M059J (cell line): Measurements from ENCODE around the gene MAD2L2. TPM values are rescaled to one million over a fixed set of nuclear protein-coding genes. Genes with fewer than 3 reads are reported as not detected.
A peak's percentile ranks its signal among the peaks of the same experiment; 100 is the strongest.

Experiments
- DNase-seq: peaks from one replicate; pipeline ENCODE4 v3.0.0-alpha.2; 2012; ENCODE audit warnings: low read depth
- total RNA-seq: library from RNA; depleted of rRNA; stranded (reverse); fragments of >200 nt; shearing (Covaris generic); gene quantifications from 2 replicates; pipeline ENCODE4 v1.2.3, GENCODE V29; 2014

The MAD2L2 gene
- total RNA-seq, 1 experiment from 2014 or later, result 129 TPM

DNA sequence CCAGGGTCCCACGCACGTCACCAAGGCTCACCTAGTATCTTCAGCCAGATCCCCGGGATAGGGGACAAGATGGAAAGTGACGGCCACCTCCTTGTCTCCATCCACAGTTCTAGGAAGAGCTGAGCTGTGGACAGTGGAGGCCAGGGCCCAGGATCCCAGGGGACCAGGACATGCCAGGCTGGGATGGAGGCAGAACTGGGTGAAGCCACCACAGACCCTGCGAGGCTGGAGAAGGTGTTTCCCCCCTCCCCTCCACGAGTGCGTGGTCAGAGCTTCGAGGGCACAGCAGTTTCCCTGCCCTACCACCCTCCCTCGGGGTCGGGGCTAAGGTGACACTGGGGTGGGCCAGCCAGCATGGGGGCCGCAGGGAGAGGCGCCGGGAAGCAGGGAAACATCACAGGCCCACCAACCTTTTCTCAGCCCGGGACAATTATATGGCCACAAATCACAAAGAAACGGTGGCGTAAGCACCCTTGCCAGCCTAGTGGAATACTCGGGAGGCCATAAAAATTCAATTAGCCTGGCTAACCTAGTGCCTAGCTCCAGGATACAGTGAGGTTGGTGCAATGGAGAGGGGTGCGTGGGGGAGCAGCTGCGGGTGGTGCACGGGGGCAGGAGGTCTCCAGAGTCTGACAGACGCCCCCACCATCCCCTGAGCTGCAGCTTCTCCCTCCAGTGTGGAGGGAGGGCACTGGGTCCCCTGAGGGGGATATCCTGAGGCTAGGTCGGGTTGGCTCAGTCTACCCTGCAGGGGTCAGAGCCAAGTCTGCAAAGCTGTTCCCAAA, 23.9 kb upstream of the MAD2L2 start:
- DNase-seq, result no peak

DNA sequence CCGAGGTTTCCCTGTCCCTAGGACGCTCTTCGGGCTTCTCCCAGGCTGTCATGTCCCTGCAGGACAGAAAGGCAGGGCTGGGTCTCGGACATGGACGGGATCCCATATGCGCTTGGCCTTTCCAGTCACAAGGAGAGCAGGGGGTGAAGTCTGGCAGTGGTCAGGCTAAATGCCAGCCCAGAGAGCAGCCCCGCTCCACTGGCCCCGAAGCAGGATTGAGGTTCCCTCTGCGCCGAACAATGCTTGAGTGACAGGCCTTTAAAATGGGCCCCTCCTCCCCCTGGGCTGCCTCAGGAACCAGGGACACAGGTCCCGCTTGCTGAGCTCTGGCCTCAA, 23.2 kb upstream of the MAD2L2 start:
- DNase-seq, result no peak

DNA sequence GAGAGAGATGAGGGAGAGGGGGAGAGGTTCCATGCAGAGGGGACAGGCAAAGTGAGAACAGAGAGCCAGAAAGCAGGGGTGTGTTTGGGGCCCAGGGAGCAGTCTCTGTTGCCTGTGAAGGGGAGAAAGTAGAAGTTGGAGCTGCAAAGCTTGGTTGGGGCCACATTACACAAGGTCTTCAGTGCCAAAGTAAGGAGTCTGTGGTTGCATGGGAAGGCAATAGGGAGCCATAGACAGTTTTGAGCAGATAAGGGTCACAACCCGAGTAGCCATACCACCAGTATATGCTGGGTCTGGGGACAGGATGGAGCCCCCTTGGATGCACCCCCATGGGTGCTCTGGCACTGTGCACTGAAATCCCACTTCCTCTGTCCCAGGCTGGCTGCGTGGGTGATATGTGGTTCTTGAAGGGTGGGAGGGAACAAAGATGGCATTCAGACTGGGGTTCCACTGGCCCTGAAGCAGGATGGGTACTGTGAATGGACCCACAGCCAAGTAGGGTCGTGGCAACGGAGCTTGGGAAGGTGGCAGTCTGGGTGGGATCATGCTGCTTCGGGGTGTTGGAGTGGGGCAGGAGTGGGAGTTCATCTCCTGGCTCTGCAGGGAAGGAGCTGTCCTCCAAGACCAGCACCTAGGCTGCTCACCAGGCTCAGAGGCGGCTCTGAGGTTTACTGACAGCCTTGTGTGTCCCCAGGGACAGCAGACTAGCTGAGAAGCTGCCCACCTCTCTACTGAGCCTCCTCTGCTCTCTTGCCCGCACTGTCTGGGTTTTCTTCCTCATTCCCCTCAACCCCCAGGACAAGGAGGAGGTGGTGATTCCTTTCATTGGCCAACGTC, 22.6 kb upstream of the MAD2L2 start:
- DNase-seq, result no peak

DNA sequence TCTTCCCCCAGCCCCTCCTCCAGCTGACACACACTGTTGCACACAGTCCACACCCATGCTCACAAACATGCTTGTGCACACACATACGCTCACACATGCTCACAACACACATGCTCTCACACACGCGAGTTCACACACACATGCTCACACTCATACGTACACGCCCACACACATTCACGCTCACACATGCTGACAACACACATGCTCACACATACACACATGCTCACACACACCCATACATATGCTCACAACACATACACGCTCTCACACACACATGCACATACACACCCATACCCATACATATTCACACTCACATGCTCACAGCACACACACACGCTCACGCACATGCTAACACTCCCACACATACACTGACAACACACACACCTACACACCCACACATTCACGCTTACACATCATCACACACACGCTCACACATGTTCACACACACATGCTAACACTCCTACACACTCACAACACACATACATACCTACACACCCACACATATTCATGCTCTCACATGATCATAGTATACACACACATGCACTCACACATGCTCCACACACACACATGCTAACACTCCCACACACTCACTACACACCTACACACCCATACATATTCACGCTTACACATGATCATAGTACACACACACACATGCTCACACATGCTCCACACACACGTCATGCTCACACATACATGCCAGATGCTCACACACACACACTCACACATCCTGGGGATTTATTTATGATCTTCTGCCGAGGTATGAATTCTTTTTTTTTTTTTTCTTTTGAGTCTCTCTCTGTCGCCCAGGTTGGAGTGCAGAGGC, 21.2 kb upstream of the MAD2L2 start:
- DNase-seq, result no peak

DNA sequence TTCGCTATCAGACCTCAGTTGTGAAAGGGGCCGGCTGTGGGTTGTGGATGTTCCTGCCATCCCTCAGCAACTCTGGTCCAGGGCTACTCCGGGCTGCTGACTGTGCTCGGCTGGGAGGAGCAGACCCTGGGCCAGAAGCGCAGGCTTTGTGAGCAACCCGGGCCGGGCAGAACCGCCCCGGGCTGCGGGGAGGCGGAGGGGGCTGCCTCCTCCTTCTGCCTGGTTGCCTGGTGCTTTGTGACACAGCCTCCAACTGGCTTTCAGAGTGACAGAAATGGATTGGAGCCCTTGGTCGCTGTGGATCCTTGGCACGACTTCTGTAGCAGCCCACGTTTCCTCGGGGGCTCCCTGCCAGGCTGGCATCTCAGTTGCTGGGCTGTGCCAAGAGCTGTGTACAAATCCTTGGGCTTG, 20.6 kb upstream of the MAD2L2 start:
- DNase-seq, result peak; percentile 29

DNA sequence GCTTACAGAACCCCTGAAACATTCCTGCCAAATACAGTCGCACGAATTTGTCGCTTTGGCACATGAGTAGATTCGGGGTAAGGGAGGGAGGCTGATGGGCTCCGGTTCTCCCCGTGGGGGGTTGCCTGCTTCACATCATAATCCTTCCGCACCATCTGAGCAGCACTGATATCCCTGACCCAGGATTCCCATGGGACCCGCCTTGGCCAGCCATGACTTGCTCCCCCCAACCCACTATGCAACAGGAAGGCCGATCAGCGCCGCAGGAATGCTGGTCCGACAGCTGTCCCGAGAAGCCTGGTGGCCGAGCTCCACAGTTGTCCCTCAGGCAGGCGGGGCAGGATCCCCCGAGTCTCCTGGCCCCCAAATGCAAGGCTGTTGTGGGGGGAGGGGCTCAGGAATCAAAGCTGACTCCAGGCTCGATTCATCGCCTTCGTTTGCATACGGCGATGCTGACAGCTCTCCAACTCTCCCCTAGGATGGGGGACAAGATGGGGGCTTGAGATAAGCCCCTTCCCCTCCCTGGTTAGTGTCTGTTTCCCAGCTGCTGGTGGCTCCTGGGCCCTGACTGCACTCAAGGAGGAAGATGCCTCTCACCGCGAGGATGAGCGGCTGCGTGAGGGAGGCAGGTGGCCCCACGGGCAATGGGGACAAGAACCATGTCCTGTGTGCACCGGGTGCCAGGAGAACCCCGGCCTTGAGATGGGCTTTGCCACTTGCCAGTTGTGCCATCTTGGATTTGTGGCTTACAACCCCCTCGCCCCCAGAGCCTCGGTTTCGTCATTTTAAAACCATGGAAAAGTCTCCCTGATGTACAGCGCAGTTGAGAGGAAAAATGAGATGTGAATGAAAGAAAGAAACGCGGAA, 19.9 kb upstream of the MAD2L2 start:
- no peak for DNase-seq

DNA sequence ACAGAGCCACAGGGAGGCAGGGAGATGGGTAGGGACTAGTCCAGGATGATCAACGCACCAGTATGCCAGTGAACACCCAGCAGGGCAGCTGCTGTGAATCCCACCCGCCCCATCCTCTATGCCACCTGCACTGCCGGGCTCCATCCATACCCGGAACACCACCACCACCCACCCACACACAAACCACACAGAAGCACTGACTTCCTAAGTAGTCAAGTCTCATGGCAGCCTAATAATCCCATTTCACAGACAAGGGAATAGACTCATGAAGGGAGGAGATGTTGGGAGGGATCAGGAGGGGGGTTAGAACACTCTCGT, 16.9 kb upstream of the MAD2L2 start:
- no peak for DNase-seq

DNA sequence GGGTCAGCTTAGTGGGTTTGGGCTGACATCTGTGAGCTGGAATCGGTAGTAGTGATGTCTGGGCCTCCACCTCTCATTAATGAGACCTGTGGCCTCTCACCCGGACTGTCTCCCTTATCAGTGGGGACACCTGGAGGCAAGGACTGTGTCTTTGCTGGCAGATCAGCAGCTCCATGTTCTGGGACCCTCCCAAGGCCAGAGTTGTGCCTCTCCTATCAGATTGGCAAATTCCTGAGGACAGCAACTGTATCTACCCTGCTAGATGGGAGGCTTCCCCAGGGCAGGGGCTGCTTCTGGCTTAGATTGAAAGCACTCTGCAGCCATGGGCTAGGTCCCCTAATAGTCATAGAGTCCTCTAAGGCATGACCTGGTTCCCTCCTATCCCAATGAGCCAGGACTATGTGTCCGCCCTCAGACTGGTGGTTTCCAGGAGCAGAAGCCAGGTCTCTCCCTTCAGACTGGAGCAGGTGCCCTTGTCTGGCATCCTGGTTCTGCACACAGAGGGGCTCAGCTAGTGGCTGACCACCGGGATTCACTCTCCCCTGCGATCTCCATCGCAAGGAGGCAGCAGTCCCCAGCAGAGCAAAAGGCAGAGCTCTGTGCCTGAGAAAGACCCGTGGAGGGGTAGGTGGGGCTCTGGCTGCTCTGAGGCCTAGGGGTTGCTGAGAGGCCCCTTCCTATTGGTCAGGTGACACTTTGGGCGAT, 16.4 kb upstream of the MAD2L2 start:
- DNase-seq, result no peak

DNA sequence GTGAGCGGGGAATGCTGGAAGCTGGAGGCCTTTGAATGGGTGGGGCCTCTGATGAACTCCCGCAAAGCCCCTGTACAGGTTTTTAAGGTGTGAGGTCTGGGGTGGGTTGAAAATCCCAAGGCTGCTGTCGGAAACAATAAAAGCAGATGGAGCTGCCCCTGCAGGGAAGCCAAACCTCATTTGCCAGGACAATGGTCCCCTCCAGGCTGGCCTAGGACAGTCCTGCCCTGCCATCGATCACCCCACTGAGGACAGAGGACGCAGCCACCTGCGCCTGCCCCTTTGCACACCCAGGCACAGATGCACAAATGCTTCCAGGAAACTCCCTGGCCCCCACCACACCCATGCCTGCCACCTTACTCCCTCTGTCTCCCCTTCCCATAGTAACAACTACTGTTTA, 14.9 kb upstream of the MAD2L2 start:
- no peak for DNase-seq

DNA sequence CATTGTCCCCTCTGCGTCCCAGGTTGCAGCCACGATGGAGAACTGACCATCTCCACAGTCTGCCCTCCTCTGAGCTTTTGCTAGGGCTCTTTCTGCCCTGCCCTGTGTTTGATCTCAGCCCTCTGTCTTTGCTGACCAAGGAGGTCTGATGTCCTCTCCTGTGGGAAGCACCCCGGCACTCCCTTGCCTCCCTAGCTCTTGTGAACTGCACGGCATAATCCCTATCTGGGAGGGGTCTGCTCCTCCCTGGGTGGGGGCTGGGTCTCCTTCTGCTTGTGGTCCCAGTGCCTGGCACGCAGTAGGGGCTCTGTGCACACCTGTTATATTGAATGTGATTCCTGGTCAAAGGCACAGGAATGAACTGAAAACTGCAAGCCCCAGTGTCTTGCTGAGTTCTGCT, 13.0 kb upstream of the MAD2L2 start:
- no peak for DNase-seq

DNA sequence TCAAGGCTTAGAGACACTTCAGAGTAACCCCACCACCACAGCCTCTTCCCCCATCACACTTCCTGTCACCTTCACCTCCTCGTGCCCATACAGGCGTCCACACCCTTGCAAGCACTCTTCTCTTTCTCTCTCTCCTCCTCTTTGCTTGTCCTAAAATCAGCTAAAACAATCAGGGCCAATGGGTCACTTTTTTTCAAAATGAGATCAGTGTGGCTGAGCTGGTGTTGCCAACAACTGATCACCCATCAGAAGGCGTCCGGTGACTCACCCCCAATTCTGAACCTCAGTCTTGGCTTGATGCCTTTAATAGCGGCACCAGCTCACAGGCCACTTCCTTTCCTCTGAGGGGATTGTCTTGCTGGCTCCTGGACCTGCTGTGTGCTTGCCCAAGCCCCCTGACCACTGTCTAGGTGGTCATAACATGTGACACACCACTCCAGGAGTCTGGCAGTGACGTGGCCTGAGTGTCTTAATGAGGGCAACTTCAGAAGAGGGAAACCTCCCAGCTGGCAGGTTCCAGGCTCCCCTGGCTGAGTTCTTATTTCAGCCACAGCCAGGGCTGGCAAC, 12.2 kb upstream of the MAD2L2 start:
- DNase-seq, result peak; percentile 96

DNA sequence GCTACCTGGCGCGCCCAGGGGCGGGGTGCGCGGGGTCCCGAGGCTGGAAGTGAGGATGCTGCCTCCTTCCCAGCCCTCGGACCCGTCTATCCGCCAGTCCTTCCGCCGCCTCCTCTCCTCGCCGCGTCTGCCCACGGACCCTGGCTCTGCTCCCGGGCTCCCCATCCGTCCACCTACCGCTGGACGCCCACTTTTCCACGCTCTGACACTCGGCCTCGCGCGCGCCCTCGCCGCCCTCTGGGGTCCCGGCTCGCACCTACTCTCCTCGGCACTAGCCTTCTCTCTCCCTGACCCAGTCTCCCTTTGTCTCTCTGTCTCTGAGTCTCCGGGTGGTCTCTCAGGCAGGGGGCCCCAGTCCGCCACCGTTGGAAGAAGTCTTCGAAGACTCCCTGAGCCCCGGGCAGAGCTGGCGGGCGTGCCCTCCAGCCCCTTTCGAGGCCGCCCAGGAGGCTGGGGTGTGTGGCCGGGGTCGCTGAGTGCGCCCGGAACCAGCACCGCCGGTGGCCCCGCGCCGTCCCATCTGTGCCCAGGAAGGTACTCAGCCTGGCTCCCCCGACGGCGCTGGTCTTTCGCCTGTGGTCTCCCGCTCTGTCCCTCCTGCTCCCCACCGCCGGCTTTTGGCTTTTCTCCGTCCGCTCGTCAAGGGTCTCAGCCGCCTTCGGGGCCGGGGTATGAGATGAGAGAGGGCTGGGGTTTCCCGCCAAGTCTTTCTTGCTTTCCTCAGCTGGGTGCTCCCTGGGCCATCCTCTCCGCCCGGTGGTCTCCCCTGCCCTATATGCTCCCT, 11.2 kb upstream of the MAD2L2 start:
- no peak for DNase-seq

DNA sequence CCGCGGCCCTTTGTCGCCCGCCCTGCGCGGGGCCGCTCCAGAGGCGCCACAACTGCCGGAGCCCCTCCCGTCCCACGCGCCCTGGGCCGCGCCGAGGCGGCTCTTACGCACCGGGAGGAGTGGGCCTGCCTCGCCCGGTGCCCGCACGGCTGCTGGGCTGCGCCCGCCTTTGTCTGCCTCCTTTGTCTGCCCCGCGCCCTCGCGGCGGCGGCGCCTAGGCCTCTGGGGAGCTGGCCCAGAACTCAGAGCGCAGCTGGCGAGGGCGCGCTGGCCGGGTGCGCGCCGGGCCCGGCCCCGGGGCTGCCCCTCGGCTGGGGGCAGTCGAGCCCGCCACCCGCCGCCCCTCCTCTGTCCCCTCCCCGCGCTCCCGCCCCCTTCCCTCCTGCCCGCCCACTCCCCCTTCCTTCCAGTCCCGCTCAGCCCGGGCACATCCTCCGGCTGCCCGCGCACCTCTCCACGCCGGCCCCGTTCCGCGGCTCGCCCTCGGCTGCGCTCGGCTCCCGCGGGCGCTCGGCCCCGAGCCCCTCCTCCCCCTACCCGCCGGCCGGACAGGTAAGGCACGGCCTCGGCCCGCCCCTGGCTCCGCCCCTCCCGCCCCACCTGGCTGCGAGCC, 10.5 kb upstream of the MAD2L2 start, which contains the start of gene DRAXIN:
Gene DRAXIN (plus strand): TSS at position 409 of the 613 bp plus-strand sequence. CDS start 14,549 bp downstream, outside the sequence.
- no peak for DNase-seq

DNA sequence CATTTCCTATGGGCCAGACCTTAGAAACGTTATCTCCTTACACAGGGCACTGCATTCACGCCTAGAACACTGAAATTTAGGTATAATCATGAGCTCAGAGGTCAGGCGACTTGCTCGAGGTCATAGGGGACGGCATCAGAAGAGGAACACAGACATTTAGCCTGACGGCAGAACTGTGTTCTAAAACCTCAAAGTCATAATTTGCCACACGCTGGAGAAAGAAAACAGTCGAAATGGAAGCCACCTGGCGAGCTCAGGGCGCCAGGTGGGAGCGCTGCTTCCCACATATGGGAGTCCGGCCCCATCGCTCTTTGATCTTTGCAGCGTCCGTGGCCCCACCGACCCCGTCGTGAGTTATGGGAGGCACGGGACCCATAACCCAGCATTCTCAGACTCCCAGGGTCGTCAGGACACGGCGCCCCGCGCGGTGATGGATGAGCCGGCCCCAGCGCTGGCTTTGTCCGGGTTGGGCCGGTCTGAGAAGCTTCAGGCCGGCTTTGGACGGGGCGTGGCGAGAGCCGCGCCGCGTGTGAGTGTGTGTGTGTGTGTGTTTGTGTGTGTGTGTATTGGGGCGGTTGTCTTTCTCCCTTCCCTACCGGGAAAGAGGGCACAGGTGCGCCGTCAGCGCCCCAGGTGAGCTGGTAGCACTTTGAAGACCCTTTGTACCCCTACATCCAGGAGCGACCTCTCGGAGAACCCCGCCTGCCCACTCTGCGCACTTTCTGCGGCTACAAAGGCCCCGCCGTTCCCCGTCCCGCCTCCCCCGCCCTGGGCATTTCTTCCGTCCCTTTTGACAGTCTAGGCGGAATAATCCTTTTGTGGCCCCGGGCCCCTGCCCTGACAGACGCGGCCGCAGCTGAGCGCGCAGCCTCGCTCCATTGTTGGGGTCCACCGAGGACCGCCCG, 9.7 kb upstream of the MAD2L2 start:
- no peak for DNase-seq

DNA sequence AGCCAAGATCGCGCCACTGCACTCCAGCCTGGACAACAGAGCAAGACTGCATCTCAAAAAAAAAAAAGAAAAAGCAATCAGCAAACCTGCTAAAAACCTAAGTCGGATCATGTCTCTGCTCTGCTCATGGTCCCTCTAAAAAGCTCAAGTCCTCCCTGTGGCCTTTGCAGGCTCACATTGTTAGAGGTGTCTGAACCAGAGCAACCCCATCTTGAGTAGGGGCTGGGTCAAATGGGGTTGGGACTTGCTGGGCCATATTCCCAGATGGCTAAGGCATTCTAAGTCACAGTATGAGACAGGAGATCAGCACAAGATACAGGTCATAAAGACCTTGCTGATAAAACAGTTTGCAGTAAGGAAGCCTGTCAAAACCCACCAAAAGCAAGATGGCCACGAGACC, 7.6 kb upstream of the MAD2L2 start:
- no peak for DNase-seq

DNA sequence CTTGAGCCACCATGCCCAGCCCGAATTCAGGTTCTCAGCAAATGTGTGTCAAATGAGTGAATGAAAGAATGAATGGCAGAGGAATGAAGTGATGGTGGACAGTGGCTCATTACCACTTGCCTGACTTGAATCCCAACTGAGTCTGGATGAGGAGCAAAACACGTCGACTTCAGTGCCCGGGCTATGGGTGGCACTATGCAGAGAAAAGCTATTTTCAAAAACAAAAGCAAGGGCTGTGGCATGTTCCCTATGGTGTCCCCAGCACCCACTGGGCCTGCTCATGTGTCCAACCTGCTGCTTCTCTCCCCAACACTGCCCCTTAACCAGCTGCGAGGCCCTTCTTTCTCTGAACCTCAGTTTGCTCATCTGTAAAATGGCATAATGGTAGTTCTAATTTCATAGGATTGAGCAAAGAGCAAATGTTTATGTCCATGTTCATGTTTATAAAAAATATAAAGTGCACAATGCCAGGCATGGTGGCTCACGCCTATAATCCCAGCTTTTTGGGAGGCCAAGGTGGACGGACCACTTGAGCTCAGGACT, 4.3 kb upstream of the MAD2L2 start:
- DNase-seq, result no peak

DNA sequence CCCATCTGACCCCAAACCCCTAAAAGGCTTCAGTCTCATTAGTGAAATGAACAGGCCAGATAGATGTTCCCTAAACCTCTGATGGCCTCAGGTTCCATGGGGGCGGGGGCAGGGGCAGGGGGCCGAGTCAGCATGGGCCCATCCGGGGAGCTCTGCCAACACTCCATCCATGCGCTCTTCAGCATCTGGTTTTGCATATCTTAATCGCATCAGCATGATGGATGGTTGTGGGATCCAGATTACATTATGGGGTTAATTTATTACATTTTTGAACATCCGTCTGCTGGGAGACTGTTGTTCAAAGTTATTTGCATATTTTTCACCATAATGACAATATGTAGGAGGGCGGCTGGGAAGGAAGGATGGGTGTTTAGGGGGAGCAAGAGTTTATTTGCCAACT, 3.1 kb upstream of the MAD2L2 start:
- no peak for DNase-seq

DNA sequence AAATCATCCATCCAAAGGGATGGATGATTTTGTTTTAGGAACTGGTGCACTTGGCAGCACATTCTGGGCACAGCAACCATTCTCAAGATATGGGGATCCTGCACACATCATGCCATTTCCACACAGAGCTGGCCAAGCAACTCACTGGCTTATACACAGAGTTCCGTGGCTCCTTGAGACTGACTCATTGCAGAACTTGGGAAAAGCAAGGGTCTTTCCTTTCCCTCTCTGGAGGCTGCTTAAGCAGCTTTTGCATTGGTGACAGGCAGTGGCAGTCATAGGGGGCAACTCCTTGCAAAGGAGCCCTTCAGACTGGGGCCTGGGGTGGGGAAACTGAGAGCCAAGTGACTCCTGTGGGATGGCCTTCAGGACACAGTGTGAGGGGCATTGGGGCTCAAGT, 1.9 kb upstream of the MAD2L2 start:
- DNase-seq, result no peak
